Breast epithelium (tissue), 3 donors: ENCODE measurements around the gene SRRM4.

Experiments used
- POLR2A ChIP-seq: fragments of 450-650 bp; IDR thresholded peaks from one replicate; pipeline ENCODE4 v1.6.1; 2016; ENCODE audit warnings: antibody characterized with exemption, mild to moderate bottlenecking, moderate library complexity
- POLR2AphosphoS5 ChIP-seq, 3 donors: sonication (generic); formaldehyde crosslinking; IDR thresholded peaks; one replicate each; pipeline ENCODE4 v1.6.1; 2017; ENCODE audit warnings: antibody characterized with exemption in 3 of 3
- TF ChIP-seq, protein P1 (sequence below), 3 donors: fragments of 450-650 bp; IDR thresholded peaks; one replicate each; pipeline ENCODE4 v1.5.1; 2016 to 2017; ENCODE audit warnings: antibody characterized with exemption in 3 of 3, mild to moderate bottlenecking in 3 of 3, moderate library complexity in 3 of 3

DNA sequence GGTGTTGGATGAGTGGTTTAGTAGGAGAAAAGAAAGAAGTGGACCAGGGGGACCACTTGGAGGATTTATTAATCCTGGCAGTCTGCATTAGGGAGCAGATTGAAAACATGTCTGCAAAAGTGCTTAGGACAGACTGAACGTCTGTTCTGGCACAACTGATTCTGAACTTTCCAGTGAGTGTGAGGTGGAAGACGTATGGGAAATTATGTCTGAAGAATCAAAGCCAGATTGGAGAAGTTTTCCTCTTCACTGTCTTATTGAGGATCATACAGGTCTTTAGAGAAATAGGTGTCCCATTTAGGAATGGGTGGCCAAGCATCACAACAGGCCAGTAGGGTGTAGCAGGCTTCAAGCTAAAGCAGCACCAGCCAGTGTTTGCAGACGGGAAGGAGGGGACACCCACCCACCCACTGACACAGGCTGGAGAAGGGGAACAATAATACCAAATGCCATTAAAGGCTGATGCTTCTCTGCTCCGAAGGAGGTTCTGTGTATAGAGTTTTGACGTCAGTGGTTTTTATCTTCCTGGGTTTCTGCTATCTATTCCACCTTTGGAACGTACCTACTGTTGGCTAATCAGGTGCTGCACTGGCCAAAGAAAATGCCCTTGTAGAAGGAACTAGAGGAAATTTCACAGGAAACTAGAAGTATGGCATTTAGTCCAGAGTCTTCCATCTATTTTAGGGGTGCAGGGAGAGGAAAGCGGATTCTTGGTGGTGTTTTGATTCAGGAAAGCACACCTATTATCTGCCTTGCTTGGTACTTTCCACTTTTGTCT lies 1.8 kb downstream of the SRRM4 start:
- TF ChIP-seq, protein P1, sequence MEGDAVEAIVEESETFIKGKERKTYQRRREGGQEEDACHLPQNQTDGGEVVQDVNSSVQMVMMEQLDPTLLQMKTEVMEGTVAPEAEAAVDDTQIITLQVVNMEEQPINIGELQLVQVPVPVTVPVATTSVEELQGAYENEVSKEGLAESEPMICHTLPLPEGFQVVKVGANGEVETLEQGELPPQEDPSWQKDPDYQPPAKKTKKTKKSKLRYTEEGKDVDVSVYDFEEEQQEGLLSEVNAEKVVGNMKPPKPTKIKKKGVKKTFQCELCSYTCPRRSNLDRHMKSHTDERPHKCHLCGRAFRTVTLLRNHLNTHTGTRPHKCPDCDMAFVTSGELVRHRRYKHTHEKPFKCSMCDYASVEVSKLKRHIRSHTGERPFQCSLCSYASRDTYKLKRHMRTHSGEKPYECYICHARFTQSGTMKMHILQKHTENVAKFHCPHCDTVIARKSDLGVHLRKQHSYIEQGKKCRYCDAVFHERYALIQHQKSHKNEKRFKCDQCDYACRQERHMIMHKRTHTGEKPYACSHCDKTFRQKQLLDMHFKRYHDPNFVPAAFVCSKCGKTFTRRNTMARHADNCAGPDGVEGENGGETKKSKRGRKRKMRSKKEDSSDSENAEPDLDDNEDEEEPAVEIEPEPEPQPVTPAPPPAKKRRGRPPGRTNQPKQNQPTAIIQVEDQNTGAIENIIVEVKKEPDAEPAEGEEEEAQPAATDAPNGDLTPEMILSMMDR (IDR thresholded peaks at IDR 0.05): no peak
- no peak for TF ChIP-seq POLR2A
- TF ChIP-seq POLR2AphosphoS5 (IDR thresholded peaks at IDR 0.05): no peak
